Stromal cell of bone marrow (primary cell): Measurements from ENCODE around the gene SLC28A1.

Experiments used
- DNase-seq: peaks from one replicate; pipeline ENCODE4 v3.0.0-alpha.2; 2012; ENCODE audit warnings: low read depth

The SLC28A1 gene

GRCh38 chr15:84942456-84942855 is 58.0 kb downstream of the SLC28A1 start:
- no peak for DNase-seq

- DNase-seq = no peak
These were observed 59.8 kb downstream of the SLC28A1 start for GRCh38 chr15:84944311-84944710.

GRCh38 chr15:84944861-84945260 is 60.4 kb downstream of the SLC28A1 start:
- DNase-seq = no peak

- no peak for DNase-seq
These were observed 62.5 kb downstream of the SLC28A1 start for GRCh38 chr15:84946772-84947489.

GRCh38 chr15:84947947-84948830 is 63.7 kb downstream of the SLC28A1 start:
- DNase-seq = peak; percentile 99

- peak; percentile 75 for DNase-seq
These were observed 64.6 kb downstream of the SLC28A1 start for GRCh38 chr15:84949043-84949442.

GRCh38 chr15:84949845-84950569 is 65.5 kb downstream of the SLC28A1 start:
- no peak for DNase-seq

GRCh38 chr15:84950570-84951111 is 66.2 kb downstream of the SLC28A1 start:
- no peak for DNase-seq

- no peak for DNase-seq
These were observed 67.3 kb downstream of the SLC28A1 start for GRCh38 chr15:84951736-84952135.

- no peak for DNase-seq
These were observed 68.7 kb downstream of the SLC28A1 start for GRCh38 chr15:84953136-84953535.

- no peak for DNase-seq
These were observed 69.3 kb downstream of the SLC28A1 start for GRCh38 chr15:84953726-84954125.

- DNase-seq = peak; percentile 70
These were observed 70.8 kb downstream of the SLC28A1 start for GRCh38 chr15:84955089-84955848.

- no peak for DNase-seq
These were observed 71.7 kb downstream of the SLC28A1 start for GRCh38 chr15:84956199-84956598.

GRCh38 chr15:84960391-84961113 is 76.1 kb downstream of the SLC28A1 start:
- no peak for DNase-seq

GRCh38 chr15:84961114-84961452 is 76.6 kb downstream of the SLC28A1 start:
- DNase-seq = no peak

- no peak for DNase-seq
These were observed 77.2 kb downstream of the SLC28A1 start for GRCh38 chr15:84961707-84962106.

- DNase-seq = no peak
These were observed 78.5 kb downstream of the SLC28A1 start for GRCh38 chr15:84962955-84963354.

GRCh38 chr15:84967380-84967779 is 82.9 kb downstream of the SLC28A1 start:
- no peak for DNase-seq

GRCh38 chr15:84968301-84968700 is 83.8 kb downstream of the SLC28A1 start:
- DNase-seq = no peak

GRCh38 chr15:84969257-84969656 is 84.8 kb downstream of the SLC28A1 start:
- no peak for DNase-seq

GRCh38 chr15:84970843-84971242 is 86.4 kb downstream of the SLC28A1 start:
- no peak for DNase-seq
